Measurements from ENCODE around the gene INPP4A.

DNA sequence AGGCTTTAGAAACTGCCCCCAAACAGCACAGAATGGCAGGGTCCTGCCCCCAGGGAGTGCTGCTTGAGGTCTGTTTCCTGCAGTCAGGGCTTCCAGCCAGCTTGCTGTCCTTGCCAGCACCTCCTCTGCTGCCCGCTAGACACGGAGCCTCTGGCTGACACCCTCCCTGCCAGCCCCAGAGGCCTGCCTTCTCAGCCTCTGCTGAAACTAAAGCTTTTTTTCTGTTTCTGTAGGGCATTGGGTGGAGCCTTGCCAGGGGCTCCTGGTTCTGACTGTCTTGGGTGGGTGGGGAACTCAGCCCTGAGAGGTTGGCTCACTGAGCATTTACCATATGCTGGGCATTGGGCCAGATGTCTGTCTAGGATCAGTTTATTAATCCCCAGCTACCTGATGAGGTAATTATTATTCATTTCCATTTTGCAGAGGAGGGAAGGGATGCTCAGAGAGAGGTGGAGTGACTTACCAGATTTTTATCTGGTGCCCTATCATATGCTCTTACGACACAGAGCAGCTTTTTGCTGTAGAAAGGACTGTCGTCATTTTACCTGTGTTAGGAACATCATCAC lies 35.4 kb downstream of the INPP4A start:
- TF ChIP-seq, protein P1, sequence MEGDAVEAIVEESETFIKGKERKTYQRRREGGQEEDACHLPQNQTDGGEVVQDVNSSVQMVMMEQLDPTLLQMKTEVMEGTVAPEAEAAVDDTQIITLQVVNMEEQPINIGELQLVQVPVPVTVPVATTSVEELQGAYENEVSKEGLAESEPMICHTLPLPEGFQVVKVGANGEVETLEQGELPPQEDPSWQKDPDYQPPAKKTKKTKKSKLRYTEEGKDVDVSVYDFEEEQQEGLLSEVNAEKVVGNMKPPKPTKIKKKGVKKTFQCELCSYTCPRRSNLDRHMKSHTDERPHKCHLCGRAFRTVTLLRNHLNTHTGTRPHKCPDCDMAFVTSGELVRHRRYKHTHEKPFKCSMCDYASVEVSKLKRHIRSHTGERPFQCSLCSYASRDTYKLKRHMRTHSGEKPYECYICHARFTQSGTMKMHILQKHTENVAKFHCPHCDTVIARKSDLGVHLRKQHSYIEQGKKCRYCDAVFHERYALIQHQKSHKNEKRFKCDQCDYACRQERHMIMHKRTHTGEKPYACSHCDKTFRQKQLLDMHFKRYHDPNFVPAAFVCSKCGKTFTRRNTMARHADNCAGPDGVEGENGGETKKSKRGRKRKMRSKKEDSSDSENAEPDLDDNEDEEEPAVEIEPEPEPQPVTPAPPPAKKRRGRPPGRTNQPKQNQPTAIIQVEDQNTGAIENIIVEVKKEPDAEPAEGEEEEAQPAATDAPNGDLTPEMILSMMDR (IDR thresholded peaks at IDR 0.05): peak in 1 of 4 experiments; percentile 23
- TF ChIP-seq POLR2A (IDR thresholded peaks at IDR 0.05): no peak
- no peak for TF ChIP-seq POLR2AphosphoS5 (IDR thresholded peaks at IDR 0.05)
